Cardiac muscle cell (in vitro differentiated cells and primary cell): ENCODE measurements around the gene GRIFIN. TPM values are rescaled to one million over a fixed set of nuclear protein-coding genes. Genes with fewer than 3 reads are reported as not detected.

Experiments used
- DNase-seq, 2 donors: peaks; one replicate each; pipeline versions ENCODE4 v3.0.0 to v3.0.0-alpha.2; 2010 to 2017; ENCODE audit warnings: low read depth in 1 of 2, low spot score in 1 of 2
- H3K27ac ChIP-seq: fragments of 200-600 bp; sonication (generic); 2 replicates; pipeline ENCODE4 v1.5.1; 2016
- H3K27me3 ChIP-seq: fragments of 200-600 bp; sonication (generic); 2 replicates; pipeline ENCODE4 v1.6.0; 2016; ENCODE audit warnings: control low read depth
- H3K36me3 ChIP-seq: fragments of 200-600 bp; sonication (generic); 2 replicates; pipeline ENCODE4 v1.5.1; 2016; ENCODE audit warnings: control low read depth
- H3K4me1 ChIP-seq: fragments of 200-600 bp; sonication (generic); 2 replicates; pipeline ENCODE4 v1.8.1; 2017; ENCODE audit warnings: low read depth, mild to moderate bottlenecking, mixed run types
- H3K4me3 ChIP-seq: fragments of 200-600 bp; sonication (generic); 2 replicates; pipeline ENCODE4 v1.5.1; 2016; ENCODE audit warnings: mild to moderate bottlenecking
- H3K9me3 ChIP-seq: fragments of 200-600 bp; sonication (generic); 2 replicates; pipeline ENCODE4 v1.5.1; 2017; ENCODE audit warnings: low read depth, mild to moderate bottlenecking, control low read depth
- polyA plus RNA-seq: library from polyadenylated mRNA; unstranded; fragments of >200 nt; fragmentation: Nextera tagmentation; extraction: Ambion mirVana; gene quantifications from 2 replicates; pipeline ENCODE4 v1.2.1, GENCODE V29; 2016
- total RNA-seq: library from RNA; depleted of rRNA; stranded (reverse); fragments of >200 nt; gene quantifications from 2 replicates; pipeline ENCODE4 v1.2.3, GENCODE V29; 2016
- TF ChIP-seq, protein P1 (sequence below): IDR thresholded peaks from 2 replicates; pipeline ENCODE4 v1.5.1; 2012; ENCODE audit warnings: low read depth, mild to moderate bottlenecking, low read length

GRIFIN gene
- total and polyA plus RNA-seq, 2 experiments from 2014 or later, result not detected

DNA sequence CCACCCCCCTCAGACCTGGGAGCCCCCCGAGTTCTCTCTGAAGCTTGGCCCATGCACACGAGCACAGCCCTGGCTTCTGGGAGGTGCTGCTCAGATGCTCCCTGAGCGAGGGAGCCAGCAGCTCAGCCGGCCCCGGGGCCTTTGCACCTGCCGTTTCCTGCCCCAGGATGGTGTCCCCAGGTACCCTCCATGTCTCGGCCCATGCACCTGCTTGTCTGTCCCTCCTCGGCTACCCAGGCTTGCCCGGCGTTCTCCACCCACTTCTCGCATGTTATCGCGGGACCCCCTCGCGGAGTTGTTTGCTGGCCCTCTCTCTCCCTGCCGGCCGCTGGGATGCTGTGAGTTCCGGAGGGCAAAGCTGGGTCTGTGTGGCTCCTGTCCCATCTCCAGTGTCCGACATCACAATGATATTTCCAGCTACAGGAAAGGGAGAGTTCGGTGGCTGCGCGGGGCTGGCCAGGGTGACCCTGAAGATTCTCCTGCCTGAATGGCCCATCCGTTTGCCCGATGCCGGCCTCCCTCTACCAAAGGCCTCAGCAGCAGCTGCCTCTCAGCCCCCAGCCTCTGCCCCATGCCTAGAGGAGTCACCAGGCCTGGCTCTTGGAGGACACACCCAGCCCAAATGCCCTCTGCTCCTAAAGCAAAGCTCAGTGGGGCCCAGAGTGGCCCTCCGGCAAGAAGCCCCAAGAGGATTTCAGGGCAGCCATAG is 31.2 kb upstream of the GRIFIN start:
- no peak for DNase-seq
- no peaks in the 10 kb centered on the region for H3K9me3 ChIP-seq
- no peak overlapping the region for H3K4me3 ChIP-seq
- no peaks in the 10 kb centered on the region for H3K27me3 ChIP-seq
- H3K4me1 ChIP-seq, result no peaks in the 10 kb centered on the region
- TF ChIP-seq, protein P1, sequence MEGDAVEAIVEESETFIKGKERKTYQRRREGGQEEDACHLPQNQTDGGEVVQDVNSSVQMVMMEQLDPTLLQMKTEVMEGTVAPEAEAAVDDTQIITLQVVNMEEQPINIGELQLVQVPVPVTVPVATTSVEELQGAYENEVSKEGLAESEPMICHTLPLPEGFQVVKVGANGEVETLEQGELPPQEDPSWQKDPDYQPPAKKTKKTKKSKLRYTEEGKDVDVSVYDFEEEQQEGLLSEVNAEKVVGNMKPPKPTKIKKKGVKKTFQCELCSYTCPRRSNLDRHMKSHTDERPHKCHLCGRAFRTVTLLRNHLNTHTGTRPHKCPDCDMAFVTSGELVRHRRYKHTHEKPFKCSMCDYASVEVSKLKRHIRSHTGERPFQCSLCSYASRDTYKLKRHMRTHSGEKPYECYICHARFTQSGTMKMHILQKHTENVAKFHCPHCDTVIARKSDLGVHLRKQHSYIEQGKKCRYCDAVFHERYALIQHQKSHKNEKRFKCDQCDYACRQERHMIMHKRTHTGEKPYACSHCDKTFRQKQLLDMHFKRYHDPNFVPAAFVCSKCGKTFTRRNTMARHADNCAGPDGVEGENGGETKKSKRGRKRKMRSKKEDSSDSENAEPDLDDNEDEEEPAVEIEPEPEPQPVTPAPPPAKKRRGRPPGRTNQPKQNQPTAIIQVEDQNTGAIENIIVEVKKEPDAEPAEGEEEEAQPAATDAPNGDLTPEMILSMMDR, result no peak
- no peak overlapping the region for H3K27ac ChIP-seq
- H3K36me3 ChIP-seq, result no peaks in the 10 kb centered on the region

DNA sequence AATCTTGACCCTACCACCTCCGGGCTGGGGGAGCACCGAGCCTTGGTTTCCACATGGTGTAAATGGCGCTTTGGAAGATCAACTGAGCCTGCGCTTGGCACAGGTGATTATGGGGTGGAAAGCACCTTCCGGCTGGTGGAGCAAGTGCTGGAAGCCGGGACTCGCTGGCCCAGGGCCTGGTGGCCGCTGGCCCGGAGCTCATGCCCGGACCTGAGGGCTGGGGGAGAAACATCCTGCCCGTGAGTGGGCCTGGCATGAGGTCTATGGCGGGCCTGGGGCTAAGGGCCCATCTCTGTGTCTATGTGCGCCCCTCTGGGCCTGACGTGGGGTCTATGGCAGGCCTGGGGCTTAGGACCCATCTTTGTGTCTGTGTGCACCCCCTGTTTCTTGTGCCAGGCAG is 29.2 kb upstream of the GRIFIN start:
- no peaks in the 10 kb centered on the region for H3K4me1 ChIP-seq
- H3K9me3 ChIP-seq, result no peaks in the 10 kb centered on the region
- no peak overlapping the region for H3K4me3 ChIP-seq
- no peak overlapping the region for H3K27ac ChIP-seq
- no peak for DNase-seq
- no peaks in the 10 kb centered on the region for H3K36me3 ChIP-seq
- TF ChIP-seq, protein P1, result no peak
- no peaks in the 10 kb centered on the region for H3K27me3 ChIP-seq

DNA sequence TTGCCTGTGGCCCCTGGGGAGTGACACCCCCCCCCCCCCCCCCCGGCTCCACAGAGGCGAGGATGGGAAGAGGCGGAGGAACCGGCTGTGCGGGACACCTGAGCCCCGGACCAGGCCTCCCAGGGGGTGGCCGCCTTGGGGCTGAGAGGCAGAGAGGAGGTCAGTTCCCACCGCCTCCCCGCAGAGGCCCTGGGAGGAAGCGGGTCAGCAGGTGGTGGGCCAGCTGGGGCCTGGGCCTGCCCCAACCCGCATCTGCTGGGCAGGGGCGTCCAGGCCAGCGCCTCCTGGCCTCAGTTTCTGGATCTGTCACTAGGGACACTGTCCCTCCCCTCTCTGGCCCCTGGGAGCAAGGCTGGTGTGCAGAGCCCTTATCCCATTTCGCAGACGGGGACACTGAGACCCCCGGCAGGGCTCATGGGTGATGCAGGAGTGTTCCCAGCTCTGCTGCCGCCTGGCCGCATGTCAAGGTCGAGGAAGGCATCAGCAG is 28.7 kb upstream of the GRIFIN start:
- Histone ChIP-seq H3K36me3 (no peaks in the 10 kb centered on the region), H3K27me3 (no peaks in the 10 kb centered on the region), H3K4me1 (no peaks in the 10 kb centered on the region), H3K4me3 (no peak overlapping the region), H3K9me3 (no peaks in the 10 kb centered on the region), H3K27ac (no peak overlapping the region)
- TF ChIP-seq, protein P1, result no peak
- DNase-seq, result no peak

DNA sequence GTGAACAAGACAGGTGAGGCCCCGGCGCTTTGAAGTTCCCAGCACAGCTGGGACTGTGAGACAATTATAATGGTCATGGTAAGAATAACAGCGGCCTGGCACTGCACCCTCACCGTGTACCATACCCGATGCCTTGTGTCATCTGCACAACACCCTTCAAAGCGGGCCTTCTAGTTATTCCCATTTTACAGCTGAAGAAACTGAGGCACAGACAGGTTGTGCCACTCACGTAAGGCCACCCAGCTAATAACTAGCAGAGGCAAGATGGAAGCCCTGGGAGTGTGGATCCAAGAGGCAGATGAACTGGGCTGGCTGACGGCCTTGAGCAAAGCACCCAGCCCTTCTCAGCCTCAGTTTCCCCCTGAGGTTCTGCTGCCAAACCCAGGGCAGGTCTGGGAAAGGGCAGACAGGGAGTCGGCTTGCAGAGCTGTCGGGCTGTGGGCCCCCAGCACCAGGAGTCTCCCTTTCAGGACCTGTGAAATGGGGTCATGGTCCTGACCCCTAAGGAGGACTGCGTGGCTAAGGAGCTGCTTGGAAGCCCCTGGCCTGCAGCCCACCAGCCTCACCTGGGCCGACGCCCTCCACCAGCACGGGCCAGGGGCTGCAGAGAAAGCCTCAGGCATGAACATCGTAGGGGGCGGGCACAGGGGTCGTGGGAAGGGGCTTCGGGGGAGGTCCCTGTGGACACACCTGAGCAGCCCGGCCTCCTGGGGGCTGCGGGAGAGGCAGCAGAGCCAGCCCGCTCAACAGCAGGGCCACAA is 28.1 kb upstream of the GRIFIN start:
- Histone ChIP-seq H3K36me3 (no peaks in the 10 kb centered on the region), H3K4me1 (no peaks in the 10 kb centered on the region), H3K4me3 (no peak overlapping the region), H3K27me3 (no peaks in the 10 kb centered on the region), H3K9me3 (no peaks in the 10 kb centered on the region), H3K27ac (no peak overlapping the region)
- no peak for DNase-seq
- TF ChIP-seq, protein P1, result no peak

DNA sequence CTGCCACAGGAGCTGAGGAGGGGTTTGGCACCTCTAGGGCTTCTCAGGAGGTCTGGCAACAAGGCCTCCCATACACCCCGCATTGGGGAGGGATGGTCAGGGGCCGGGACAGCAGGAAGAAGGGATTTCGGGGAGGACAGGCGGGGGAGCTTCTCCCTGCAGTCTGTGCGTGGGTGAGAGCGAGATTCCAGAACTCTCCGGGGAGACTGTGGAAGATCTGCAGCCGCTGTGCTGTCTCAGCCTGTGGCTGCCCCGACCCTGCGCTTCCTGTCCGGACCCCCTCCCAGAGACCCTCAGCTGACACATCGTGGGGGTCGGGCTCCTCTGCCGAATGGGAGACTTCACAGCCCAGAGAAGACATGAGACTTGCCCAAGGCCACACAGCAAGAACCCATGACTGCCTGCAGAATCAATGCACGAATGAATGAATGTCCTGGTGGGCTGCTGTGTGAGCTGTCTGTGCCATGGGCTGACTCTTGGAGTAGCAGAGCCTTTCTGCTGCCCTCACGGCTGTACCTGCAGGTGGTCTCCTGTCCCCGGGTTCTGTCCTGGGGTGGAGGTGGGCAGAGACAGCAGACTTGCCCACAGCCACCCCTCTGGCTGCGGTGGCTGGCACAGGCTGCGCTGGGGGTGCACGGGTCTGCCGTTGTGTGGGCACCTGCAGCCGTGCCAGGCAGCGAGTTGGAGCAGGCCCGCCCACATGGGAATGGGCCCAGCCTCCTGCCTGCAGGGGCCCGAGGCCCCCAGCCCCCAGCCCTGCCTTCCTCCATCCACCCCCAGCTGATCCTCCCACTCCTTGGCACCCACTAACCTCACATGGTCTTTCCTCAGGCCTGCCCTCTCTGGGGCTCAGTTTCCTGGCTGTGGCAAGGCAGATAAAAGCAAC is 27.1 kb upstream of the GRIFIN start:
- no peak overlapping the region for H3K4me3 ChIP-seq
- peak in 1 of 2 donors; percentile 48 for DNase-seq
- H3K36me3 ChIP-seq, result no peaks in the 10 kb centered on the region
- H3K4me1 ChIP-seq, result no peaks in the 10 kb centered on the region
- no peaks in the 10 kb centered on the region for H3K27me3 ChIP-seq
- TF ChIP-seq, protein P1, result no peak
- H3K9me3 ChIP-seq, result no peaks in the 10 kb centered on the region
- H3K27ac ChIP-seq, result no peak overlapping the region
